Neural progenitor cell (in vitro differentiated cells): ENCODE results near the gene ZNF423.

Experiments
- EZH2 ChIP-seq: fragments of 200-600 bp; sonication (generic); IDR thresholded peaks from 2 replicates; pipeline ENCODE4 v1.6.1; 2017; ENCODE audit warnings: antibody characterized with exemption, mild to moderate bottlenecking, moderate library complexity
- TF ChIP-seq, protein P1 (sequence below): fragments of 200-600 bp; sonication (generic); IDR thresholded peaks from 2 replicates; pipeline ENCODE4 v1.5.1; 2017; ENCODE audit warnings: antibody characterized with exemption, mild to moderate bottlenecking

DNA sequence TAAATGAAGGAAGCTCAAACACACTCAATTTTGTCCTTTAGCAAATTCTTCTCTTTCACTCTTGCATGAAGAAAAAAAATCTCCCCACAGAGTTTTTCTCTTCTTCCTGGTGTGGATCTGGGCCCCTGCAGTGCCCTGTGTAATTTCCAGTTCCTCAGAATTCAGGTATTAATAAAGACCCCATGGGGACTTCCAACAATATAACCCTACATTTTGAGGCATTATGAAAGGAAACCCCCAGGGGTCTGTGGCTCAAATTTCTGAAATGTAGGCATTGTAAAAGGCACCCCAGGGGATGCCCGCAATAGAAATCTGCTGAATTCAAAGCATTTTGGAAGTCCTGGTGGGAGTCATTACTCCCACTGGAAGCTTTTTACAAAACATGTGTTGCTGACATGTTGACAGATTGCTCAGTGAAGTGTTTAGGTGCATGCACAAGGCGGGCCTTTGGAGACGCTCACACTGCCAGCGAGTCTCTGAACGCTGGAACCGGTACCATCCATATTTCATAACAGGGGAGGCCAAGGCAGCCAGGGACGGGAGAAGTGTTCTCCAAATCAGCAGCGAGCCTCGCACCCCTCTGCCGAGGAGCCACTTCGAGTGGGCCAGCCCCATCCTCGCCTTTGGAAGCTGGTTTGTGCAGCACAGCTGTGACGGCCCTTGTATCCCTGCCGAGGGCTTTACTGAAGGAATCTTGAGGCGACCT, 154.0 kb downstream of the ZNF423 start:
- TF ChIP-seq, protein P1, sequence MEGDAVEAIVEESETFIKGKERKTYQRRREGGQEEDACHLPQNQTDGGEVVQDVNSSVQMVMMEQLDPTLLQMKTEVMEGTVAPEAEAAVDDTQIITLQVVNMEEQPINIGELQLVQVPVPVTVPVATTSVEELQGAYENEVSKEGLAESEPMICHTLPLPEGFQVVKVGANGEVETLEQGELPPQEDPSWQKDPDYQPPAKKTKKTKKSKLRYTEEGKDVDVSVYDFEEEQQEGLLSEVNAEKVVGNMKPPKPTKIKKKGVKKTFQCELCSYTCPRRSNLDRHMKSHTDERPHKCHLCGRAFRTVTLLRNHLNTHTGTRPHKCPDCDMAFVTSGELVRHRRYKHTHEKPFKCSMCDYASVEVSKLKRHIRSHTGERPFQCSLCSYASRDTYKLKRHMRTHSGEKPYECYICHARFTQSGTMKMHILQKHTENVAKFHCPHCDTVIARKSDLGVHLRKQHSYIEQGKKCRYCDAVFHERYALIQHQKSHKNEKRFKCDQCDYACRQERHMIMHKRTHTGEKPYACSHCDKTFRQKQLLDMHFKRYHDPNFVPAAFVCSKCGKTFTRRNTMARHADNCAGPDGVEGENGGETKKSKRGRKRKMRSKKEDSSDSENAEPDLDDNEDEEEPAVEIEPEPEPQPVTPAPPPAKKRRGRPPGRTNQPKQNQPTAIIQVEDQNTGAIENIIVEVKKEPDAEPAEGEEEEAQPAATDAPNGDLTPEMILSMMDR: no peak
- no peak for TF ChIP-seq EZH2
